RPMI8226 (cell line): ENCODE data around the gene PPM1H.
"Not testable (repeated sequence)": the region's sequence is repeated elsewhere in the genome, so short reads cannot be mapped to it uniquely, and the experiment has no call there.

Experiments used
- DNase-seq: peaks from one replicate; pipeline ENCODE4 v3.0.0-alpha.2; 2015

Gene PPM1H

DNA sequence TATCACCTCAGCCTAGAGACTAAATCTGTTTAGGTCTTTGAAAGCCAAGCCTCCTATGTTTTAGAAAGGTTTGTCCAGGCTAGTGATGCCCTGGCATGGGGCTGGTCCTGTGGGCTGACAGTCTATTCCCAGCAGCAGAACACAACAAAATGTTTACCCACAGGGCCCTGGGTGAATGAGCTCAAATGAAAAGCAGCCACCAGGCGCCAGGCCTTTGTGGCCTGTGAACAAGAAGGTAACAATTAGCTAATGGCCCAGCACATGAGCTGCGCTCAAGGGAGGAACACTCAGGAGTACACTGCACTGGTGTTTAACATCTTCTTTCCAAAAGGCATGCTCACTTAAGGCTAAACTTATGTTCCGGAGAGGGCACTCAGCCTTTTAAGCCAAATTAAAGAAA, 266.2 kb downstream of the PPM1H start:
- no peak for DNase-seq

DNA sequence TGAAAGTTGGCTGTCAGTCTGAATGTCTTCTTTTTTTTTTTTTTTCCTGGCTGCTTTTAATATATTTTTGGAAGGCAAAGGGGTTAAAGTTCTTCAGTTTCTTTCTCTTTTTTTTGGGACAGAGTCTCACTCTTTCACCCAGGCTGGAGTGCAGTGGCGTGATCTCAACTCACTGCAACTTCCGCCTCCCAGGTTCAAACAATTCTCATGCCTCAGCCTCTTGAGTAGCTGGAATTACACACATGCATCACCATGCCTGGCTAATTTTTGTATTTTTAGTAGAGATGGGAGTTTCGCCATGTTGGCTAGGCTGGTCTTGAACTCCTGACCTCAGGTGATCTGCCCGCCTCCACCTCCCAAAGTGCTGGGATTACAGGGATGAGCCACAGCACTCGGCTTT, 270.0 kb downstream of the PPM1H start:
- DNase-seq, result not testable (repeated sequence)

DNA sequence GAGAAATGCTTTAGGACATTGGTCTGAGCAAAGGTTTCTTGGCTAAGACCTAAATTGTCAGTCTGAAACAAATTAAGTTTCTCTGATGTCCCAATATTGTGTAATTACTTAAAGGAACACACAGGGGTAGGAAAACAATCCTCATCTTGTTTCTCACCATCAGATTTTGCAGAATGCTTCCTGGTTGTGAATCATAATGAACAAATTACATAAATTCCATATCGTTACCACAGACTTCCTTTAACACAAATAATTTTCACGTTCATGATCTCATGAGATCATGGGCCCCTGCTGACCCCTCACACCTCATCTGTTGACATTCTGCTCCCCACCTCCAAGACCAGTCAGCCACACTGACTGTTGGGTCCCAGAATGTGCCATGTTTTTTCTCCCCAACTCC, 274.2 kb downstream of the PPM1H start:
- no peak for DNase-seq

DNA sequence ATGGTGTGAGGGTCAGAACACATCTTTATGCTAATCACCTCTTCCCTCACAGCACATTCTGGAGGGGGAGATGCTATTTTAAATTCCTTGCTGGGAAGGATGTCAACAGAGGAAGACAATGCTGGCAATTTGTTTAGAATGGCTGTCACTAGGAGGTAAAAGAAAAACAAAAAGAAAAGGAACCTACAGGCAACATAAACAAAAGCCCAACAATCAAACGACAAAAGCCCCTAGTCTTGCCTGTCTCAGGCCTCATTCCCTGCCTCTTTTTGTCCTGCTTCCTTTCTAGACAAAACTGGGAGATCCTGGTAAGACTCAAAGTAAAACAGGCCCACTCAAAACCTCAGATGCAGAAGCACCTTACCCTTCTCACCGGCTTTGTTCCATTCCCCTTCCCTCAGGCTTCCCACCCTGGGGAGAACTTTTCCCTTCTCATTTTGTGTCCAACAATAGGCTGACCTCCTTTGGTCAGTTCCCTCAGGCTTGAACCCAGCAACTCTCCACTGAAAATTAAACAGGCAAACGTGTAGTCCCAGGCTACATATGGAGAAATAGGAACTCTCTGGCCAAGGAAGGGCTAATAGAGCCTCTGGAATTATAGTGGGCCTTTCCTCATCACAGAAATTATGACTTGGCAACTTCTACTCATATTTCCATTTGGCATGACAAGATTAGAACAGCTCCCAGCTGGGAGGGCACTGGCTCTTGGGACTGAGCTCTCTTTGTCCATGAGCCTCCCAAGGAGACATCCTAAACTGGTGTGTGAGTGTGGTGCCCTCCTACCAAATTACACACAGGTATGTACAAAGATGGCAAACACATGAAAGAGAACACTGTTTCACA, 275.3 kb downstream of the PPM1H start:
- no peak for DNase-seq

DNA sequence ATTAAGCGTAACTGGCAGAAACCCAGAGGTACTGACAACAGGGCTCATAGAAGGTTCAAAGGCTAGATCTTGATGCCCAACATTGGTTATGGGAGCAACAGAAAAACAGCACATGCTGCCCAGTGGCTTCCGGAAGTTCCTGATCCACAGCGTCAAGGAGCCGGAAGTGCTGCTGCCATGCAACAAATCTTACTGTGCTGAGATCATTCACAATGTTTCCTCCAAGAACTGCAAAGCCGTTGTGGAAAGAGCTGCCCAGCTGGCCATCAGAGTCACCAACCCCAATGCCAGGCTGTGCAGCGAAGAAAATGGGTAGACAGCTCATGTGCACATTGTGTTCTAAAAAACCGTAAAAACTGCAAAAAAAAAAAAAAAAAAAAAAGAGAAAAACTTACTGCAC, 276.0 kb downstream of the PPM1H start:
- no peak for DNase-seq

DNA sequence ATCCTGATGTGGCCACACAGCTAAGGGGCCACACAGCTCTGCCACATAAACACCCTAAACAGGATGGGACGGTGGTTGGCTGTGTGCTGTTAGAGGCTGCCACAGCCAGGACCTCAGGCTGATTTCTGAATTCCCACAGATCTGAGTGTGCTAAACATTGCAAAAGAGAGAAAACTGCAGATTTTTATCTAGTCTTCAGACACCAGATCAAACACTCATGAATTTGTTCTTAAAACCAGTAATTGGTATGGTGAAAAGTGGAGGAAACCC, 277.7 kb downstream of the PPM1H start:
- no peak for DNase-seq

DNA sequence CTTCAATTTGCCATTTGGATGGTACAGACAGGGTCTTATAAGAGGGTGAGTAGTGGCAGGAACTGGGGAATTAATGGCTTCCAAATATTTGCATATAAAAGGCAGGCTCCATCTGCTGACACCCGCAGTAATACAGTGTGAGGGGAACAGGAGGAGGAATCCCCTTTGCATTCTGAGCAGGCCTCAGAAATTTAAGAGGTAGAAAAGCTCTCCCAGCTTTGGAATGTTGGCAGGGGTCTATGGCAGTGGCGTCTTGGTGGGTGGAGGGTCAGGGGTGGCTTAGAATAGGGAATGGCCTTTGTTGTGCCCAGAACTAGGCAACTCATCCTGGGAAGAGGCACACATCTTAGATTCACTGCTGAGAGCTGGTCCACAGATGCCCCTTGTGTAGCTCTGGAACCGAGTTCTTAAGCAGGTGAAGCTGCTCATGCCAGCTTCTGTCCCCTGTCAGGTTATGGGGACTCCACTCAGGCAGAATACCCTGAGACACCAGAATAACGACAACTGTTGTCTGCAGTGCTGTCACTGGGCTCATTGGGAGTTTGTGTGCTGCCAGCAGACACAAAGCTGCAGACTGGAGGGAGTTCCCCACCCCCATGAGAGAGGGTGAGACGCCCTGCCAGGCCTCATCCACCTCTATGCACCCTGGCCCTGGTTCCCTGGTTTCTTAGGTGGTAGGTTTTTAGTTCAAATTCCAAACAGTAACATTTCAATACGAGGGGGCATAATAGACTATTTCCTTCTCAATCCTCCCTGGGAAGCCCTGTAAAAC, 278.2 kb downstream of the PPM1H start:
- DNase-seq, result no peak

DNA sequence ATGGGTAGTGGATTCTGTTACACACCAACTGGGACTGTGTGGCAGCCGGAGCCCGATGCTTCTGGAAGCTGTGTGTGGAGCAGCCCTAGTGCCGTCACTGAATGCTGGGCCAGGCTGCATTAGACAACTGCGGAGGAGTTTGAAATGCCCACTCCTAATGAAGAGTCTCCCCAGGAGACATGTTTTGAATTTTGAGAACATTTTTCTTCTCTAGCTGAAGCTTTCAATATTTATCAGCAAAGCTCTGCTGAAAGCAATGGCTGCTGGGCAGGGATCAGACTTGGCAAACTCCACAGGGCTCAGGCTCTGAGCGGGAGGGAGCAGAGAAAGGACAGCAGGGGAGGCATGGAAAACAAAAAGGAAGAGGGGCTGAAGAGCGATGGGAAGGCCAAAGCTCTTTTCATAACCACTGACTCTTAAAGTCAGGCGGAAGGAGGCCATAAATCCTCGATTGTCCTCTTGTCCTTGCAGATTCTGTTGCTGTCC, 279.2 kb downstream of the PPM1H start:
- DNase-seq, result no peak

DNA sequence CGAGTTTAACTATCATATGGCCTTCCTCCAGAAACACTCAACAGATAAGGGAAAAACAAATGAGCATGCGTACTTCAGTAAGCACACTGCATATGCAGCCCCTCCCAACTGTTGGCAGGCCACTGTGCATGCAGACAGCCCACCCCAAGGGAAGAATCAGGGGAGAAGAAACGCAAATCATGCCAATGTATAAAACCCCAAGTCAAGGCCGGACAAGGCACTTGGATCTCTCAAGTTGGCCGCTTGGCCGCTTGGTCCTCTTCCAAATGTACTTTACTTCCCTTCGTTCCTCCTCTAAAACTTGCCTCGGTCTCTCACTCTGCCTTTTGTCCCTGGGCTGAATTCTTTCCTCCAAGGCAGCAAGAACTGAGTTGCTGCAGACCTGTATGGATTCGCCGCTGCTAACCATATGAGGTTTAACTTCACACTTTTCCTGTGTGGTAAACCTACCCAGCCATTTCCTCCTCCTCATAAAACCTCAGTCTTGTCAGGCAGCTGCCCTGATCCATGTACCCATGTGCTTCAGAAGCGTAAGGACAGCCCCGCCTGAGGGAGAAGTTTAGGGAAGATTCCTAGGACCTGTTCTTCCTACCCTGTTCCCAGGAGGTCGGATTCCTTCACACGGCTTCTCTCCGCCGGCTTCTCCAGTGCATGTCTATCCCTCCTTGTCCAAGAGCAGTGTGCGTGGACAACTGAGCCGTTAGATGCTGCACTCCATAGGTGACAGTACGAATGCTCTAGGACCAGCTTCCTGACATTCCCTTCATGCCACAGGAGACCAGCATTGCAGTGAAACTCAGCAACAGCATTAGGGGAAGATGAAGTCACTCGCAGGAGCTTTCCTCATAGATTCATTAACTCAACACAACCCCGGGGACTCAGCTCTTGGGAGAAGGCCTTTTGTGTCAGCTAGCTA, 280.4 kb downstream of the PPM1H start:
- no peak for DNase-seq

DNA sequence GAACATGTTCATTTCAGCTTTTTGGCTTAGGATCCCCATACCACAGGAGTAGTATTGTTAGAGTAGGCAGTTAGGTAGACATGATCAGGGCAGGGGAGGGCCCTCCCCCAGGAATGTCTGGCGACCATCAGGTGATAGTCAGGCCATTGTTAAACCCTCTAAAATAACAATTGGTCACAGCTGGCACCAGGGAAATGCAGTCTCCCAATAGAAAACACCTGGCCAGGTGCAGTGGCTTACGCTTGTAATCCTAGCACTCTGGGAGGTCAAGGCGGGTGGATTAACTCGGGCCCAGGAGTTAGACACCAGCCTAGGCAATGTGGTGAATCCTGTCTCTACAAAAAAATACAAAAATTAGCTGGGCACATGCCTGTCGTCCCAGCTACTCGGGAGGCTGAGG, 281.2 kb downstream of the PPM1H start:
- no peak for DNase-seq

DNA sequence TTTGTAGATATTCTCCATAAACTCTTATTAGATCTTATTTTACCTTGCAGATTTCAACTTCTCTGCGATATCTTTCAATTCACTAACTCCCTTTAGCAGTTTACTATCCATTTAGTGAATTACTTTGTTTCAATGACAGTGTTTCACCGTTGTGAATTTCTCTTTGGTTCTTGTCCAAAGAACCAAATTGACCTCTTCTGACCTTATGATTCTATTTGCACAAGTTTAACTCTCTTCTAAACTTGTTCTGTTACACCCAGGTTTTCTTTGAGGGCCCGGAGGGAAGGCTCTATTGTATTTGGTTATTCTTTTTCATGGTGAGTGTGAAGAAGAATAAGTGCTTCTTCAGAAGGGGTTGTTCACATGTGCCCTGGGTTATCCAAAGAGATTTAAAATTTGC, 281.6 kb downstream of the PPM1H start:
- DNase-seq, result no peak

DNA sequence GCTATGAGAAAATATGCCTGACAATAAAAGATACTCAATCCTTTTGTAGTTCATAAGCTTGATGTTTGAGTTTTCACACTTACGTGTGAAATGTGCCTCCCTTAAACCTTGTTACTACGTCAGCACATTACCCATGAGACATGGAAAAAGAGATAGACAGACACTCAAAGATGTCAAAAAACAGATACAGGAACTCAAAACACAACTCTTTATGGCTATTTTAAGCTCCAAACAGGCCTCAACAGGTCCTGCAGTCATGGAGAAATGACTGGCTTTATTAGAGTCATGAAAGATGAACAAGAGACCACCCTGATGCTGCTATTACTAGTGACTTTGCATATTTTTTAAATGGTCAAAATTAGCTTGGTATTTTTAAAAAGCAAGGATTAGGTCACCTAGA, 283.8 kb downstream of the PPM1H start:
- no peak for DNase-seq

DNA sequence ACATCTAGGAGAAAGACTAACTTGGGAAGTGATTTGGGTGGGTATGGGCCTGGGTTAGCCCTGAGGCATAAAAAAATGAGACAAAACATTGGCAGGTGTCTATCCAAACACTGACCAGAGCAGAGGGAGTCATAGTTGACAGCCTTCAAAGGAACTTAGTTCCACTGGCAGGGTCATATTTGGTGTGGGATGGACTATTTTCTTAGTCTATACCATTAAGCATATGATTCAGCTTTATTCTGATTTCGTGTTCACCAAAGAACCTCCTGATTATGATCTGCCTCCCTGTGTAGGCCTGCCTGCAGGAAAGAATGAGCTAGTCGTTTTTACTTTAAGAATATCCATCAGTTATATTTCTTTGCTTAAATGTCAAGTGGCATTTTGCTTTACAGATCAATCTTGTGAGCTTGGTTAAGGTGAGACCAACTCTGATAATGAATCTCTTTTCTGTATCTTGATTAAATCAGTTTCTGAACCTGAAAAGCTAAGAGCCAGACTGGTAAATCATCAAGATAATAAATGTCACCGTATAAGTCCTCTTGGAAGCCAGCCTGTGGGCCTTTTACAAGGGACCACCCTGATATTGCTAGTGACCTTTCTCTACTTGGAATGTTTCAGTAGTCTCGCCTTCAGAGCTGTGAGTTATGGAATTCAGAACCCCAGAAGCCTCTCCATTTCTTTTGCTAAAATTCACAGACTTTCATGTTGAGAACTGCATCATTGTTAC, 285.4 kb downstream of the PPM1H start:
- DNase-seq, result no peak

DNA sequence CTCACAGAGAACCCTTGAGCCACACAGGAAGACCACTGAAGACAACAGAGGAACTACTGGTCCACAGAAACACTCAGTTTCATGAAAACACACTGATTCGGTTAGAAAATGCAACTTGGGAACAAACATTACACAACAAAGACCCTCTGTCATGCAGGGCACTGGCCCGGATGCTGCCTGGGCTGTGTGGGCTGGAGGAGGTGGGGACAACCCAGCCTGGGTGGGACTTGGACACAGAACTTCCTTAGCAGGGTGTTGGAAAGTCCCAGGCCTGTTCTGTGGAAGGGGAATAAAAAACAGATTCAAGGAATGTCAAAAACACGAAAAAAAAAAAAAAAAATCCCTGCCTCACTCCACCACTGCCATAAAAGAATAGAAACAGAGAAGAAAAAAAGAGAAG, 287.4 kb downstream of the PPM1H start:
- DNase-seq, result no peak

DNA sequence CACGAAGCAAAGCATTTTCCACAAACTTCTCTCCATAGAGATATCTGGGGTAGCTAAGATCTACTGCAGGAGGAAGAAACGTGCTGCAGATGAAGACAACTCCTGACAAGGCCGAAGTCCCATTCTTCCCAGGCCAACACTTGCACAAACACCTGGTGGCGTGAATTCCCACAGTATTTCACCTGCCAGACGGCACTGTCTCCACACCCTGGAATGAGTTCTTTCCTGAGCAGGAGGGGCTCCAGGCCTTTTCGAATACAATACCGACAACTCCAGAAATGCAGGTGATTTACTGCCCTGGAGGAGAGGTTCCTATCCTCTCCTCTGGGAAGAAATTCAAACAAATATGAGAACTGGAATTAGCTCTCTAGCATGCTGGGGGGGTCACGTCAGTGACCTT, 288.4 kb downstream of the PPM1H start:
- DNase-seq, result no peak

DNA sequence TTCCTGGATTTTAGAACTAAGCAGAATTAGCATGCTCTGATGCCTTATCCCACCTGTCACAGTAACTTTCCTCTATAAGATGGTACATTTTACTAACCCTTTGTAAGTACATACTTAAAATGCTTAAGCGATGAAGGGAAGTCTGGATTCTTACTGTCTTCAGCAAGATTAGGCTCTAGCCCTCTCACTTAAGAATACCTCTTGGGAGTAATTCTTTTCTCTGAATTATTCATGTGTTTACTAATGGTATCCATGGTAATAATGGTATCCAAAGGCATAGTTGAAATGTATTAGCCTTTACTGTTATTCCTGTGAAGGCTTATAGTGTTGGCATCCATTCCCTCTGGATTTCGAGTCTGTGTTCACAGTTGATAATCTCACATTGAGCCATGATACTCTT, 291.5 kb downstream of the PPM1H start:
- DNase-seq, result no peak

DNA sequence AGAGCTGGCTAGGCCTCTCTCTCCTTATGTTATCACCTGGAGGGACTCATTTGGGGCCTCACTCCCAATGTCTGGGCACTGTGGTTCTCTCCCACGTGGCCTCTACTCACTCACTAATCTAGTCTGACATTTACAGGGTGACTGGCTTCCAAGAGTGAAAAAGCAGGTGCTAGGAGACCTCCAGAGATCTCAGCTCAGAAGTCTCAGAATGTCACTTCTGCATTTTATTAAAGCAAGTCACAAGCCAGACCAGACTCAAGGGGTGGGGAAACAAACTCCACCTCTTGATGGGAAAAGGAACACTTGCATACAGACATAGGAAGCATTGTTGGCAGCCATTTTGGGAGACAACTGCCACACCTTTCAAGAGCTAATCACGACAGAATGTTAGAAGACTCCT, 292.5 kb downstream of the PPM1H start:
- no peak for DNase-seq

DNA sequence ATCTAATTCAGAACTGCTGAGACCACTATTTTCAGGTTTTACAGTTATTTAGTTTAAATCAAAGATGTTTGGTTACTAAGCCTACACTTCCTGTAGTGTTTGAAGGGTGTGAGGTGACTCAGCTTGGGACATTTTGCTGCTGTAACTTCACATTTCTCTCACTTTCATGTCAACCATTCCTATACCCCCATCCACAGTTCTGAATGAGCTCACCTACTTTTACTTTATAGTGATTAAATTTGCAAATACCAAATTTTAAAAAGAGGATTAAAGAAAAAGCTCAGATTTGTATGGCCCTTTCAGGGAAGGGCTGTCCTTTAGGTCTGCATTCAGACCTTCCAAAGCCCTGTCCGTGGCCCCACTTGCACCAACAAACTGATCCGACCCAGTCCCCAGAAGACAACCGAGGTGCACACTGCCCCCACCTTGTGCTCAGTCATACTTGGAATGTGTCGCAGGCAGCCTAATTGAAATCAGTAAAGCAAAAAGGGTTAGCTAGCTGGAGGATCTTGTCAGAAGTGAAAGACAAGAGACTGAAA, 294.0 kb downstream of the PPM1H start:
- DNase-seq, result peak; percentile 14

DNA sequence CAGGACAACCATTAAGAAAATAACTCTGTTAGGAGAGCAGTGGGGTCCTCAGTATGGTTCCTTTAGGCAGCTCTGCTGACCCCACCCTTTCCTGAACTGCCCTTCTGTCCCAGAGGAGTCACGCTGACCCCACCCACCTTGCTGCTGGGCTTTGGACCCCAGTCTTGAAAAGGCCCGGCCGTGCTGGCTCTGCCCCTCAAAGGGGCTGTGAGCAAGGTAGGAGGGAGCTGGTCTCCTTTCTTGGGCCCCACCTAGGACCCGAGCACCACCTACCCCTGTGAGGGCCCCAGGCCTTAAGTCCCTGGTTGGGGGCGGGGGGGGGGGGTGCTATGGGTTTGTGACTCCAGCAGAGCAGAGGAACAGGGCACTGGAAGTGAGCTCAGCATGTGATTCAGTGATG, 297.3 kb downstream of the PPM1H start:
- DNase-seq, result no peak

DNA sequence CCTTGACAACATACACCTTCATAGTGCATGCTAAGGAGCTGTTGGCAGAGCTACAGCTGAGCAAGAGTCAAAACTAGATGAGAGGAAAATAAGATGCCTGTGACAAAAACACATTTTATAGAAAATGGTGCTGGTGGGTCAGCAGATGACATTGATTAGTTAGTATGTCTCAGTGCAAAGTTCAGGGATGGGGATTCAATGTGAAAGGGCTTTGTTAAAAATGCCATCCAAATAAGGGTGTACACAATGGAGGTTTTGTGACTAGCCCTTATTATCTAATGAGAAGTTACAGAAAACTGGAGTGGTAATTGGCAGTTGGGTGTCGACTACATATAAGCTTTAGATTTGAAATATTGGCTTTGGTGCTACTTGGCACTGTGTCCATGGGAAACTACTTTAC, 299.3 kb downstream of the PPM1H start:
- DNase-seq, result no peak

DNA sequence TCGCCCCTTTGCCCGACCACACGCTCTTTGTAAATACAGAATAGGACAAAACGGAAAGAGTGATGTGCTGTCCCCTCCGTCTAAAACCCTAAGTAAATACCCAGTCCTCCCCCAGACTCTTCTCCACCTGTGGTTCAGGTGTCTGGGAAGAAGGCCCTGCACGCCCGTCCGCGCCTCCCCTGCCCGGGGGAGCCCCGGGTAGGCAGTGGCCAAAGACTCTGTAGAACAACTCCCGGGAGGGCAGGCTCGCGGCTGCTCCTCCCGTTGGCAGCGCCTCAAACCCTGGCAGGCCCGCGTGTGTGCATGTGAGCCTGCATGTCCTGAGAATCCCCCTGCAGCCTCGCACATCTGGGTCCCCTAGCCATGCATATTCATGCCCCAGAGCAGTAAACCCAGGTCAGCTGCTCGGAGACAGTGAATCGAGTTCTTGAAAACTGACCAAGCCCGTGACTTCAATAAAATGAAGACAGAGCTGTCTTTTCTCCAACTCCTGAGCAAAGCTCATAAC, 302.5 kb downstream of the PPM1H start:
- peak; percentile 47 for DNase-seq
